Effector memory CD4-positive, alpha-beta T cell (primary cell): ENCODE measurements around the gene CT47B1.
"Not testable (repeated sequence)": the region's sequence is repeated elsewhere in the genome, so short reads cannot be mapped to it uniquely, and the experiment has no call there.

Experiments
- DNase-seq, 3 donors: peaks; one replicate each; pipeline ENCODE4 v3.0.0-alpha.2; 2020
- H3K27ac ChIP-seq: 2 replicates; pipeline ENCODE4 v1.7.0; 2013; ENCODE audit warnings: mild to moderate bottlenecking, low read length, moderate library complexity; ENCODE audit not compliant: insufficient read depth, poor library complexity, severe bottlenecking
- H3K27me3 ChIP-seq: replicated peaks from 2 replicates; pipeline ENCODE4 v1.7.0; 2013; ENCODE audit warnings: mild to moderate bottlenecking, low read length; ENCODE audit not compliant: insufficient read depth, control insufficient read depth, poor library complexity, severe bottlenecking
- H3K36me3 ChIP-seq: 2 replicates; pipeline ENCODE4 v1.7.0; 2013; ENCODE audit warnings: mild to moderate bottlenecking, low read length, moderate library complexity; ENCODE audit not compliant: control insufficient read depth, insufficient read depth
- H3K4me1 ChIP-seq: 2 replicates; pipeline ENCODE4 v1.7.0; 2013; ENCODE audit warnings: low read length, mild to moderate bottlenecking; ENCODE audit not compliant: control insufficient read depth, insufficient read depth, poor library complexity, severe bottlenecking
- H3K4me3 ChIP-seq: 2 replicates; pipeline ENCODE4 v1.7.0; 2013; ENCODE audit warnings: low read length, low read depth, mild to moderate bottlenecking; ENCODE audit not compliant: insufficient read depth, poor library complexity, severe bottlenecking
- H3K9me3 ChIP-seq: 2 replicates; pipeline ENCODE4 v1.7.0; 2013; ENCODE audit warnings: mild to moderate bottlenecking, low read length, moderate library complexity; ENCODE audit not compliant: control insufficient read depth
- total RNA-seq, 3 donors: gene quantifications; one replicate each; lab custom pipeline; 2026; lab: John Stamatoyannopoulos, UW

CT47B1 gene
- total RNA-seq, result 0 reads per million in 3 donors

GRCh38 chrX:120875766-120876165 lies at the start of gene CT47B1:
CT47B1 (minus strand) TSS chrX:120875866; CDS start chrX:120875670, 196 bp downstream.
- not testable (repeated sequence) for H3K4me3 ChIP-seq, H3K27me3 ChIP-seq, H3K9me3 ChIP-seq, H3K4me1 ChIP-seq, H3K36me3 ChIP-seq, DNase-seq, H3K27ac ChIP-seq

DNA sequence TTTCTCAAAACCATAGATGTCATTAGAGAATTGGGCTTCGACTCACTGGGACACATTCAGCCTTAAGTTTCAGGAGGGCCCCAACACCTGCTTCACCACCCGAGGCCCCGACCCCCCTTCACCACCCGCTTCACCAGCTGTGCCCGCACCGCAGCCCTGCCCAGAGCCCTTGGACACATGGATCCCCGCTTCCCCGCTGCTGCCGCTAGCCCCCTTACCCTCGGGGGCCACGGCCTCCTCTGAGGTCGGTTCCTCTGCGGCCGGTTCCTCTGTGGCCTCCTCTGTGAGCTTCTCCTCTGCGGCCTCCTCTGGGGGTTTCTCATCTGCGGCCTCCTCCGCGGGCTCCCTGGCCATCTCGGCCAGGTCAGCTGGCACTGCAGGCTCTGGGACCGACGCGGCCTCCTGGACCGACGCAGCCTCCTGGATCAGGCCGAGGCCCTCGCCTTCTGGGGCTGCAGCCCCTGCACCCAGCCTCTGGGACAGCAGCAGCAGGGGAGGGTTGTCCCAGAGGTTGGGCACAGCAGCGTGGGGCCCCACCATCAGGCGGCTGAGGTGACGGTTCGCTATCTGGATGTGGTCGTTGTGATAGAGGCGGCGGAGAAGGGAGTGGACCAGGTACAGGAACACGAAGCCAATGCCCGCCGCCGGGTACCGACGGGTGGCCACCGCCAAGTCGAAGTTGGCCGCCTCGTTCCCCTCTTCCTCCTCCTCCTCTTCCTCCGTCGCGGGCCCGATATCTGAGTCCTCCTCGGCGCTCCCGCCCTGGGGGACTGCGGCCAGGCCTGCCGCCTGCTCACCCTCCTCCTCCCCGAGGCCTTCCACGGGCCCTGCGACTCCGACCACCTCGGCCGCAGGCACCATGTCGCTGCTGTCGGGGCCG lies 748 bp downstream of the CT47B1 start:
- no peaks in the 10 kb centered on the region for H3K36me3 ChIP-seq
- no peak overlapping the region for H3K4me3 ChIP-seq
- no peaks in the 10 kb centered on the region for H3K27me3 ChIP-seq
- no peak for DNase-seq
- no peaks in the 10 kb centered on the region for H3K9me3 ChIP-seq
- H3K4me1 ChIP-seq, result no peaks in the 10 kb centered on the region
- no peak overlapping the region for H3K27ac ChIP-seq

- no peaks in the 10 kb centered on the region for H3K36me3 ChIP-seq
- DNase-seq, result no peak
- no peak overlapping the region for H3K27ac ChIP-seq
- H3K4me3 ChIP-seq, result no peak overlapping the region
- no peaks in the 10 kb centered on the region for H3K27me3 ChIP-seq
- no peaks in the 10 kb centered on the region for H3K4me1 ChIP-seq
- no peaks in the 10 kb centered on the region for H3K9me3 ChIP-seq
These were observed 18.4 kb downstream of the CT47B1 start for GRCh38 chrX:120857240-120857639.

DNA sequence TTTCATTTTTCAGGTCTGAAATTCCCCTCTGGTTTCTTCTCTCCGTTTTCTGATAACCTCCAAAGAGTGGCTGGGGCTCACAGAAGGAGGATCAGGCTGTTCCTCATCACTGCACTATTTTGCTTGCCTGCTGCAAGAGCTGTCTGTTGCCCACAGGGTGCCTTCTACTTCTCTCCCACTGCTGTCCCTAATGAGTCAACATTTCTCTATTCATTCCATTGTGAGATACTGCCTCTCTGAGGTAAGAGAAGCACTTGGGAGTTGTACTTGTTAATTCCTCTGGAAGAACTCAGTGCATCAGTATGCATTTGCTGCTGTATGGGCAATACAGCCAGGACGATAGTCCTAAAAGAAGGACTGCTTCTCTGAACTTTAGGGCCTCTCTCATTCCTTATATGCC lies 34.8 kb downstream of the CT47B1 start:
- Histone ChIP-seq H3K36me3 (no peaks in the 10 kb centered on the region), H3K27me3 (no peaks in the 10 kb centered on the region), H3K27ac (no peak overlapping the region), H3K9me3 (no peaks in the 10 kb centered on the region), H3K4me3 (no peak overlapping the region), H3K4me1 (no peaks in the 10 kb centered on the region)
- no peak for DNase-seq

DNA sequence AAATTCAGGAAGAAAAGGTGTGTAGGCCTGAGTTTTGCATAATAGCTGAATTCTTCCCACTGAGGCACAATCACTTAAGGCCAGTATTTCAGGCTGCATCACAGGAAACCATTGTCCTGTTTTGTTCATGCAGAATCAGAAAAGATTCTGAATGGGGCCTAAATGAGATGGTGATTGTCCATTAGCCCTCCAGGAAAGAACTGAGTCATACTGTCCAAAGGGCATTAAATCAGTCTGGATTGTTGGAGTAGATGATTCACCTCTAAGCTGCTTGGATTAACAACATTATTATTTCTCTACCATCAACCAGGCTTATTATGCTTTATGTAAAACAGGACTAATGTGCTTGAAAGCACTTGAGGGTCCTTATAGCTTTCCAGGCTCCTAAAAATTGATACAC lies 36.2 kb downstream of the CT47B1 start:
- no peak for DNase-seq
- no peaks in the 10 kb centered on the region for H3K27me3 ChIP-seq
- H3K9me3 ChIP-seq, result no peaks in the 10 kb centered on the region
- H3K4me1 ChIP-seq, result no peaks in the 10 kb centered on the region
- no peak overlapping the region for H3K27ac ChIP-seq
- H3K4me3 ChIP-seq, result no peak overlapping the region
- no peaks in the 10 kb centered on the region for H3K36me3 ChIP-seq

GRCh38 chrX:120827213-120827612 lies 48.5 kb downstream of the CT47B1 start:
- H3K9me3 ChIP-seq, H3K4me1 ChIP-seq, H3K36me3 ChIP-seq, H3K4me3 ChIP-seq, H3K27me3 ChIP-seq, DNase-seq, H3K27ac ChIP-seq: not testable (repeated sequence)

GRCh38 chrX:120825146-120825545 lies 50.5 kb downstream of the CT47B1 start:
- H3K9me3 ChIP-seq, result no peaks in the 10 kb centered on the region
- H3K27ac ChIP-seq, result no peak overlapping the region
- H3K4me1 ChIP-seq, result no peaks in the 10 kb centered on the region
- no peaks in the 10 kb centered on the region for H3K36me3 ChIP-seq
- no peak for DNase-seq
- H3K27me3 ChIP-seq, result no peaks in the 10 kb centered on the region
- H3K4me3 ChIP-seq, result no peak overlapping the region

DNA sequence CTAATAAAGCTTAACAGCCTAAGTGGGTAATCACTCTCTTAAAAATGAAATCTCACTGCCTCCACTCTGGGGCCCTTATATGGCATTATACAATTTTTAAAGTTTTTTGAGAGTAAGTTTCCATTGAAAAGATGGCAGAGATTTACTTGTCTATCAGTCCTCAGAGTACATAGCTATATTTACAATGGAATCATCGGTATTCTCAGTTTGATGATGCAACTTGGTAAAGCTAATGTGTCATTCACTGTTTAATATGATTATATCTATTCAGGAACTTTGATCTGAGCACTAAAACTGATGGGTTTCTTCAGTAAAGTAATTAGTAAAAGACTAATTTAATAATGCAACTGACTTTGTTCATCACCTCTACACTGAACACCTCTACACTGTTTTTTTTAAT lies 51.6 kb downstream of the CT47B1 start:
- H3K9me3 ChIP-seq, result no peaks in the 10 kb centered on the region
- H3K36me3 ChIP-seq, result no peaks in the 10 kb centered on the region
- no peak for DNase-seq
- no peak overlapping the region for H3K27ac ChIP-seq
- H3K4me1 ChIP-seq, result no peaks in the 10 kb centered on the region
- no peaks in the 10 kb centered on the region for H3K27me3 ChIP-seq
- H3K4me3 ChIP-seq, result no peak overlapping the region

GRCh38 chrX:120823556-120823955 lies 52.1 kb downstream of the CT47B1 start:
- Histone ChIP-seq H3K27ac (no peak overlapping the region), H3K9me3 (no peaks in the 10 kb centered on the region), H3K27me3 (no peaks in the 10 kb centered on the region), H3K4me1 (no peaks in the 10 kb centered on the region), H3K36me3 (no peaks in the 10 kb centered on the region), H3K4me3 (no peak overlapping the region)
- no peak for DNase-seq
